ENCODE results near the gene SMAD5. TPM values are rescaled to one million over a fixed set of nuclear protein-coding genes. Genes with fewer than 3 reads are reported as not detected.
A peak's percentile ranks its signal among the peaks of the same experiment; 100 is the strongest.

Gene SMAD5
- total and polyA plus RNA-seq, 2 donors (not counting 1 experiment from before 2014, with no cell fraction given), result 9.4 to 38.6 TPM

DNA sequence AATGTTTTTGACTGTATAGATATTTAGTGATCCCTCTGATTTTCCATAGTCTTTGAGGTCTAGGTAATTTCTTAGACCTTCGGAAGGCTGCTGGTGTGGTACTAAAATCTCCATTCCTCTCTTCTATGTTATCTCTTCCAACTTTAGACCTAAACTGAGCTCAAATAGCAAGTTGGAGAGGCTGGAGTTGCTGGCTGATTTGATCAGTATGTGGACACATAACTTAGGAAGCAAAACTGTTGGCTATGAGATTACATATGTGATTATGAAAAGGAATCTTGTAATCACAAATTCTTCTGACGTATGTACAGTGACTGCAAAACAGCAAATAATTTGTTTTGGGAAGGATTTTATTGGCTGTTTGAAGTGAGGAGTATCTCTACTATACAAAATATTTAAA, 2.1 kb upstream of the SMAD5 start:
- no CpG with 5 or more reads among the region's 2 CpGs for WGBS (ENCODE audit: insufficient coverage)
- intact Hi-C loops (cut with micrococcal nuclease), result loop anchor here (5.0 kb wide), 2 partner anchors 42 to 733 kb away; partner anchors contain the start of gene MACROH2A1
- no peak for TF ChIP-seq EZH2 (IDR thresholded peaks at IDR 0.05; ENCODE audit: borderline replicate concordance, insufficient read depth, low read depth, low read length, poor library complexity, severe bottlenecking)
- TF ChIP-seq, protein P1, sequence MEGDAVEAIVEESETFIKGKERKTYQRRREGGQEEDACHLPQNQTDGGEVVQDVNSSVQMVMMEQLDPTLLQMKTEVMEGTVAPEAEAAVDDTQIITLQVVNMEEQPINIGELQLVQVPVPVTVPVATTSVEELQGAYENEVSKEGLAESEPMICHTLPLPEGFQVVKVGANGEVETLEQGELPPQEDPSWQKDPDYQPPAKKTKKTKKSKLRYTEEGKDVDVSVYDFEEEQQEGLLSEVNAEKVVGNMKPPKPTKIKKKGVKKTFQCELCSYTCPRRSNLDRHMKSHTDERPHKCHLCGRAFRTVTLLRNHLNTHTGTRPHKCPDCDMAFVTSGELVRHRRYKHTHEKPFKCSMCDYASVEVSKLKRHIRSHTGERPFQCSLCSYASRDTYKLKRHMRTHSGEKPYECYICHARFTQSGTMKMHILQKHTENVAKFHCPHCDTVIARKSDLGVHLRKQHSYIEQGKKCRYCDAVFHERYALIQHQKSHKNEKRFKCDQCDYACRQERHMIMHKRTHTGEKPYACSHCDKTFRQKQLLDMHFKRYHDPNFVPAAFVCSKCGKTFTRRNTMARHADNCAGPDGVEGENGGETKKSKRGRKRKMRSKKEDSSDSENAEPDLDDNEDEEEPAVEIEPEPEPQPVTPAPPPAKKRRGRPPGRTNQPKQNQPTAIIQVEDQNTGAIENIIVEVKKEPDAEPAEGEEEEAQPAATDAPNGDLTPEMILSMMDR (IDR thresholded peaks at IDR 0.05), result no peak

DNA sequence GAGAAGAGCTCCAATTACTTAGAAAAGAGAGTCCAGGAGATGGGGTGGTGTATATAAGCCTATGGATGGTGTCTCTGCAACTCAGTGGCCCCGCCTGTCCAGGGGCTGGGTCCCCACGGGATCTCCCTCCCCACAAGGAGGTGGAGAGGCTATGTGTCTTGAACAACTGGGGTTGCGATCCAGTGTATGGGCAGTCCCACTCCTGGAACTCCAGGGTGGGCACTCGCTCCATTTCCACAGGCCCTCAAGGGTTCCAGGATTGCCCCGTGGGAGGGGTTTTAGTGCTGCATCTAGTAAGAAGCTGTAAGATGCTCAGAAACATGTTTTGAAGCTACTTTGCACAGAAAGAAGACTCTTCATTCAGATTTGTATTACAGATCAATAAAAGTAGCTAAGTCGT, 558 bp upstream of the SMAD5 start:
- 0% methylated on average over 2 of the region's 6 CpGs for WGBS (ENCODE audit: insufficient coverage)
- H3K27me3 Mint-ChIP-seq, result peaks cover 13% of the 10 kb centered on the region
- Histone ChIP-seq H3K27ac (ENCODE audit: low read length in 2 of 2) (peak overlapping the region in 1 of 2 donors; percentile 83), H4K20me1 (ENCODE audit: control insufficient read depth, insufficient read depth, low read length, poor library complexity, severe bottlenecking) (peaks cover 4% of the 10 kb centered on the region), H3K4me1 (ENCODE audit: control insufficient read depth in 2 of 2, insufficient read depth in 2 of 2, low read length in 2 of 2) (peaks cover 10 to 17% of the 10 kb centered on the region in 2 donors), H3K4me3 (ENCODE audit: control extremely low read depth in 1 of 5, extremely low read depth in 1 of 5, insufficient read depth in 1 of 5, low read depth in 2 of 5, low read length in 4 of 5) (peak overlapping the region; percentile 35 to 92 (median 76)), H3K36me3 (replicated peaks in 1 of 2; ENCODE audit: control extremely low read depth in 1 of 2, control insufficient read depth in 1 of 2, extremely low read depth in 1 of 2, insufficient read depth in 2 of 2, low read length in 1 of 2) (no peaks in the 10 kb centered on the region), H3K4me2 (replicated peaks; ENCODE audit: low read depth, low read length, poor library complexity, severe bottlenecking) (peak overlapping the region; percentile 86), H3K9ac (ENCODE audit: low read length) (peak overlapping the region; percentile 94), H3K79me2 (ENCODE audit: control insufficient read depth, insufficient read depth, low read length) (peaks cover 61% of the 10 kb centered on the region), H3K27me3 (replicated peaks in 1 of 4; ENCODE audit: control extremely low read depth in 1 of 4, control insufficient read depth in 3 of 4, insufficient read depth in 4 of 4, low read length in 3 of 4) (peaks cover 0 to 11% (median 5%) of the 10 kb centered on the region in 4 experiments), H3K9me3 (ENCODE audit: control extremely low read depth in 1 of 3, control insufficient read depth in 2 of 3, insufficient read depth in 1 of 3, low read length in 2 of 3) (no peaks in the 10 kb centered on the region), H2AFZ (ENCODE audit: insufficient read depth, low read depth, low read length, poor library complexity, severe bottlenecking) (peak overlapping the region; percentile 89)
- POLR2A ChIA-PET, result no interaction called here
- H3K9me3 Mint-ChIP-seq (ENCODE audit: insufficient read depth), result no peaks in the 10 kb centered on the region
- peaks cover 29% of the 10 kb centered on the region for H3K4me1 Mint-ChIP-seq
- peak overlapping the region; percentile 98 for H3K4me3 Mint-ChIP-seq
- peak; percentile 6 for ATAC-seq (ENCODE audit: low read depth)
- DNase-seq, result no peak
- peak overlapping the region; percentile 95 for H3K27ac Mint-ChIP-seq
- CTCF ChIA-PET, result interaction anchor here (1.4 kb wide), 1 partner anchor 16 kb away, joined by 5 read pairs; no protein-coding TSS in a partner anchor
- intact Hi-C loops (cut with micrococcal nuclease), result loop anchor here (5.0 kb wide), 2 partner anchors 40 to 735 kb away; partner anchors contain the start of gene MACROH2A1
- no peak for TF ChIP-seq EZH2 (IDR thresholded peaks at IDR 0.05; ENCODE audit: borderline replicate concordance, insufficient read depth, low read depth, low read length, poor library complexity, severe bottlenecking)
- TF ChIP-seq, protein P1 (IDR thresholded peaks at IDR 0.05), result no peak

More for the DNA sequence above, 2.1 kb upstream of the SMAD5 start:
- no peak for ATAC-seq (ENCODE audit: low read depth)
- H3K4me3 ChIP-seq (ENCODE audit: control extremely low read depth in 1 of 5, extremely low read depth in 1 of 5, insufficient read depth in 1 of 5, low read depth in 2 of 5, low read length in 4 of 5), result no peak overlapping the region
- peaks cover 24% of the 10 kb centered on the region for H3K4me1 Mint-ChIP-seq
- no peaks in the 10 kb centered on the region for H3K36me3 ChIP-seq (replicated peaks in 1 of 2; ENCODE audit: control extremely low read depth in 1 of 2, control insufficient read depth in 1 of 2, extremely low read depth in 1 of 2, insufficient read depth in 2 of 2, low read length in 1 of 2)
- no peak for DNase-seq
- peaks cover 24% of the 10 kb centered on the region for H3K27me3 Mint-ChIP-seq
- H4K20me1 ChIP-seq (ENCODE audit: control insufficient read depth, insufficient read depth, low read length, poor library complexity, severe bottlenecking), result no peaks in the 10 kb centered on the region
- peak overlapping the region; percentile 51 for H3K4me3 Mint-ChIP-seq
- H3K9me3 ChIP-seq (ENCODE audit: control extremely low read depth in 1 of 3, control insufficient read depth in 2 of 3, insufficient read depth in 1 of 3, low read length in 2 of 3), result no peaks in the 10 kb centered on the region
- no peak overlapping the region for H3K4me2 ChIP-seq (replicated peaks; ENCODE audit: low read depth, low read length, poor library complexity, severe bottlenecking)
- POLR2A ChIA-PET, result no interaction called here
- CTCF ChIA-PET, result no interaction called here
- H3K9me3 Mint-ChIP-seq (ENCODE audit: insufficient read depth), result no peaks in the 10 kb centered on the region
- no peak overlapping the region for H2AFZ ChIP-seq (ENCODE audit: insufficient read depth, low read depth, low read length, poor library complexity, severe bottlenecking)
- peaks cover 46% of the 10 kb centered on the region for H3K79me2 ChIP-seq (ENCODE audit: control insufficient read depth, insufficient read depth, low read length)
- H3K27ac Mint-ChIP-seq, result no peak overlapping the region
- H3K27ac ChIP-seq (ENCODE audit: low read length in 2 of 2), result no peak overlapping the region
- H3K9ac ChIP-seq (ENCODE audit: low read length), result no peak overlapping the region
- peaks cover 0 to 11% (median 8%) of the 10 kb centered on the region in 4 experiments for H3K27me3 ChIP-seq (replicated peaks in 1 of 4; ENCODE audit: control extremely low read depth in 1 of 4, control insufficient read depth in 3 of 4, insufficient read depth in 4 of 4, low read length in 3 of 4)
- peaks cover 10 to 17% of the 10 kb centered on the region in 2 donors for H3K4me1 ChIP-seq (ENCODE audit: control insufficient read depth in 2 of 2, insufficient read depth in 2 of 2, low read length in 2 of 2)

All from B cell (primary cell).